Embryonic facial prominence (tissue), 1 donor: ENCODE measurements around the gene SGTB.

Experiments used
- DNase-seq: peaks from one replicate; pipeline ENCODE4 v3.0.0-alpha.2; 2016; ENCODE audit errors: extremely low spot score

SGTB gene

GRCh38 chr5:65721720-65722574 lies at the start of gene SGTB, which contains the start of gene NLN:
TSS of gene SGTB (minus strand) at chr5:65722109. CDS start at chr5:65720807, 1,302 bp downstream.
TSS of gene NLN (plus strand) at chr5:65722205. CDS start at chr5:65722374, 169 bp downstream.
- DNase-seq = peak; percentile 42

GRCh38 chr5:65771266-65771665 lies 49.4 kb upstream of the SGTB start:
- DNase-seq = no peak

- no peak for DNase-seq
These were observed 47.6 kb upstream of the SGTB start for GRCh38 chr5:65769539-65769938.

GRCh38 chr5:65768723-65769346 lies 46.9 kb upstream of the SGTB start:
- DNase-seq = no peak

- DNase-seq = no peak
These were observed 45.7 kb upstream of the SGTB start for GRCh38 chr5:65767565-65767964.

- DNase-seq = no peak
These were observed 44.9 kb upstream of the SGTB start for GRCh38 chr5:65766781-65767180.

GRCh38 chr5:65766175-65766574 lies 44.3 kb upstream of the SGTB start:
- DNase-seq = no peak

GRCh38 chr5:65765582-65765981 lies 43.7 kb upstream of the SGTB start:
- DNase-seq = no peak

- DNase-seq = no peak
These were observed 40.3 kb upstream of the SGTB start for GRCh38 chr5:65762234-65762633.

- no peak for DNase-seq
These were observed 38.8 kb upstream of the SGTB start for GRCh38 chr5:65760504-65761275.

GRCh38 chr5:65758546-65759144 lies 36.7 kb upstream of the SGTB start:
- DNase-seq = no peak

GRCh38 chr5:65753189-65753588 lies 31.3 kb upstream of the SGTB start:
- DNase-seq = no peak

GRCh38 chr5:65750938-65751337 lies 29.0 kb upstream of the SGTB start:
- DNase-seq = no peak

GRCh38 chr5:65749956-65750355 lies 28.0 kb upstream of the SGTB start:
- DNase-seq = no peak

- DNase-seq = no peak
These were observed 27.4 kb upstream of the SGTB start for GRCh38 chr5:65749221-65749844.

- DNase-seq = peak; percentile 53
These were observed 20.8 kb upstream of the SGTB start for GRCh38 chr5:65742565-65743231.

GRCh38 chr5:65739162-65739561 lies 17.3 kb upstream of the SGTB start:
- DNase-seq = no peak

- no peak for DNase-seq
These were observed 16.4 kb upstream of the SGTB start for GRCh38 chr5:65738305-65738704.

- no peak for DNase-seq
These were observed 15.9 kb upstream of the SGTB start for GRCh38 chr5:65737842-65738241.

GRCh38 chr5:65736011-65736410 lies 14.1 kb upstream of the SGTB start:
- no peak for DNase-seq

- no peak for DNase-seq
These were observed 13.0 kb upstream of the SGTB start for GRCh38 chr5:65734921-65735320.
